ENCODE data around the gene TF. TPM values are rescaled to one million over a fixed set of nuclear protein-coding genes. Genes with fewer than 3 reads are reported as not detected.

TF gene
- total RNA-seq, 1 donor from 2014 or later: 1.3 TPM

DNA sequence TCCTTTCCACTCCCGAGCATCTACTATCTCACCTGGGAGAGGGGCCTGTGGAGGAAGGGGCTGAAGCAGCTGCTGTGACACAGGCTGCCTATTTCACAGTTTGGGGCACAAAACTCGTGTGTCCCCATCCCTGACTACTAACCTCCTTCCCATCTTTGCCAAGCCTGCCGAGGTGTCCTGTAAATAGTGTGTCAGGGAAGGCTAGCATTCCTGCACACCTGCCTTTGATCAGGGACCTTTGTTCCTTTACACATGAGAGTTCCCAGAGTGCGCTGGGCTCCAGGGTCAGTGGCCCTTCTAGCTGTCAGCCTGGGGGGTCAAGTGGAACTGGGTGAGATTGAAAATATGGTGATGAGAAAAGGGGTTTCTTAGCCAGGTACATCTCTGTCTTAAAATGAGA lies 13.0 kb upstream of the TF start:
- no peak for DNase-seq
- Histone ChIP-seq H3K27ac (replicated peaks) (no peak overlapping the region), H3K4me1 (no peaks in the 10 kb centered on the region), H3K4me3 (no peak overlapping the region), H3K36me3 (peaks cover 4% of the 10 kb centered on the region), H3K9me3 (replicated peaks) (peaks cover 15% of the 10 kb centered on the region), H3K27me3 (ENCODE audit: low read depth) (no peaks in the 10 kb centered on the region)
- no peak for TF ChIP-seq CTCF (IDR thresholded peaks at IDR 0.05; ENCODE audit: borderline replicate concordance)
- intact Hi-C loops (cut with micrococcal nuclease): no loop called here

GRCh38 chr3:133734305-133734704 lies 11.9 kb upstream of the TF start:
- no peak for TF ChIP-seq CTCF (IDR thresholded peaks at IDR 0.05; ENCODE audit: borderline replicate concordance)
- Histone ChIP-seq H3K27me3 (ENCODE audit: low read depth) (no peaks in the 10 kb centered on the region), H3K9me3 (replicated peaks) (peaks cover 25% of the 10 kb centered on the region), H3K4me1 (no peaks in the 10 kb centered on the region), H3K36me3 (peaks cover 4% of the 10 kb centered on the region), H3K4me3 (no peak overlapping the region), H3K27ac (replicated peaks) (no peak overlapping the region)
- no peak for DNase-seq
- intact Hi-C loops (cut with micrococcal nuclease): no loop called here

DNA sequence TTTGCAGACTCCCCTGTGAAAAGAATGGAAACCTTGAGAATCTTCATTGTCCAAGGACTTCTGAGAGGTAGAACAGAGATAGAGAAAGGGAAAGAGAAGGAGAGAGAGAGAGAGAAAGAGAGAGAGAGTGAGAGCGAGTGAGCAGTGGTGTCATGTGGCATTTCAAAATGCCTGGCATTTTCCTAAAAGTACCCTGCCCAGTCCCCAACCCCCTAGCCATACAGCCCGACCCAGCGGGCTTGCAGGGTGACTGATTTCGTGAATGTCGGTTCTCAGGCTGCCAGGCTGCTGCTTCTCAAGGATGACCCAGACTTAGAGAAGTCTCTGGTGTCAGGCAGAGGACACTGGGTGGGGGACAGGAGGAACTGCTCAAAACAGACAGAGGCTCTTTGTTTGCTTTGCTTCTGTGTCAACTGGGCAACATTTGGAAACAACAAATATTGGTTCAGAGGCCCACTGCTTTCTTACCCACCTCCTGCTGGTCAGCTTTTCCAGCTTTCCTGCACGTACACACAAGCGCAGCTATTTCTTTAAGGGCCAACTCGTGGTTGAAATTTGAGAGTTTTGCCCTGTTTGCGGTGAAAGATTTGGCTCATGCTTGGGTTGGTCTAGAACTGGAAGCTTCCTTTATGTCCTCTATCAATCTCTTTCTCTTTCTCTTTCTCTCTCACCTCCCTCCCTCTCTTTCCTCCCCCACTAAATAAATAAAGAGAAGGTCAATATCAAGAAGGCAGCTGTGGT lies 3.7 kb upstream of the TF start:
- no peak for DNase-seq
- peaks cover 7% of the 10 kb centered on the region for H3K4me1 ChIP-seq
- no peak overlapping the region for H3K4me3 ChIP-seq
- no peaks in the 10 kb centered on the region for H3K36me3 ChIP-seq
- intact Hi-C loops (cut with micrococcal nuclease): no loop called here
- no peak for TF ChIP-seq CTCF (IDR thresholded peaks at IDR 0.05; ENCODE audit: borderline replicate concordance)
- no peak overlapping the region for H3K27ac ChIP-seq (replicated peaks)
- peaks cover 22% of the 10 kb centered on the region for H3K9me3 ChIP-seq (replicated peaks)
- H3K27me3 ChIP-seq (ENCODE audit: low read depth): peaks cover 50% of the 10 kb centered on the region

GRCh38 chr3:133744241-133744640 lies 2.0 kb upstream of the TF start:
- Histone ChIP-seq H3K27me3 (ENCODE audit: low read depth) (peaks cover 61% of the 10 kb centered on the region), H3K27ac (replicated peaks) (no peak overlapping the region), H3K4me1 (peaks cover 7% of the 10 kb centered on the region), H3K4me3 (no peak overlapping the region), H3K36me3 (no peaks in the 10 kb centered on the region), H3K9me3 (replicated peaks) (peaks cover 6% of the 10 kb centered on the region)
- no peak for DNase-seq
- intact Hi-C loops (cut with micrococcal nuclease): no loop called here
- TF ChIP-seq CTCF (IDR thresholded peaks at IDR 0.05; ENCODE audit: borderline replicate concordance): no peak

- TF ChIP-seq CTCF (IDR thresholded peaks at IDR 0.05; ENCODE audit: borderline replicate concordance): no peak
- H3K4me3 ChIP-seq: no peak overlapping the region
- H3K36me3 ChIP-seq: no peaks in the 10 kb centered on the region
- H3K27ac ChIP-seq (replicated peaks): no peak overlapping the region
- peaks cover 61% of the 10 kb centered on the region for H3K27me3 ChIP-seq (ENCODE audit: low read depth)
- DNase-seq: no peak
- H3K9me3 ChIP-seq (replicated peaks): peaks cover 2% of the 10 kb centered on the region
- intact Hi-C loops (cut with micrococcal nuclease): no loop called here
- peaks cover 7% of the 10 kb centered on the region for H3K4me1 ChIP-seq
Measured at GRCh38 chr3:133745108-133745507, 1.1 kb upstream of the TF start.
